Karpas-422 (cell line): Measurements from ENCODE around the gene OPA1. TPM values are rescaled to one million over a fixed set of nuclear protein-coding genes. Genes with fewer than 3 reads are reported as not detected.
A peak's percentile ranks its signal among the peaks of the same experiment; 100 is the strongest.

Experiments used
- DNase-seq: peaks from one replicate; pipeline ENCODE4 v3.0.0-alpha.2; 2015
- H2AFZ ChIP-seq: fragments of 200-600 bp; sonication (generic); 2 replicates; pipeline ENCODE4 v1.6.1; 2014; ENCODE audit warnings: antibody characterized with exemption, low read length, mixed read lengths
- H3K27ac ChIP-seq: fragments of 200-600 bp; sonication (generic); 2 replicates; pipeline ENCODE4 v1.5.1; 2014; ENCODE audit warnings: mild to moderate bottlenecking, low read length, moderate library complexity
- H3K27me3 ChIP-seq: fragments of 200-600 bp; sonication (generic); 2 replicates; pipeline ENCODE4 v1.6.1; 2014; ENCODE audit warnings: low read length, mixed read lengths
- H3K36me3 ChIP-seq: fragments of 200-600 bp; sonication (generic); 2 replicates; pipeline ENCODE4 v1.6.1; 2014; ENCODE audit warnings: low read length, mixed read lengths; ENCODE audit not compliant: insufficient read depth
- H3K4me1 ChIP-seq: fragments of 200-600 bp; sonication (generic); 2 replicates; pipeline ENCODE4 v1.6.1; 2014; ENCODE audit warnings: mild to moderate bottlenecking, low read length, mixed read lengths
- H3K4me2 ChIP-seq: fragments of 200-600 bp; sonication (generic); 2 replicates; pipeline ENCODE4 v1.6.1; 2014; ENCODE audit warnings: low read length, low read depth, mild to moderate bottlenecking; ENCODE audit not compliant: poor library complexity, severe bottlenecking
- H3K4me3 ChIP-seq: fragments of 200-600 bp; sonication (generic); 2 replicates; pipeline ENCODE4 v1.5.1; 2014; ENCODE audit warnings: mild to moderate bottlenecking, antibody characterized with exemption, low read length, mixed read lengths
- H3K79me2 ChIP-seq: fragments of 200-600 bp; sonication (generic); 2 replicates; pipeline ENCODE4 v1.6.1; 2014; ENCODE audit warnings: mild to moderate bottlenecking, low read length, mixed read lengths
- H3K9ac ChIP-seq: fragments of 200-600 bp; sonication (generic); 2 replicates; pipeline ENCODE4 v1.6.0; 2014; ENCODE audit warnings: low read length
- H3K9me2 ChIP-seq: fragments of 200-600 bp; sonication (generic), shearing (Covaris generic); replicated peaks from 2 replicates; pipeline ENCODE4 v1.6.0; 2014; ENCODE audit warnings: mild to moderate bottlenecking, low read length, moderate library complexity; ENCODE audit not compliant: insufficient read depth
- H3K9me3 ChIP-seq: fragments of 300-700, 200-600 bp; sonication (generic); 2 replicates; pipeline ENCODE4 v1.6.1; 2014; ENCODE audit warnings: low read length, mixed read lengths
- H4K20me1 ChIP-seq: fragments of 200-600 bp; sonication (generic); 2 replicates; pipeline ENCODE4 v1.6.1; 2014; ENCODE audit warnings: mild to moderate bottlenecking, antibody characterized with exemption, low read length, low read depth; ENCODE audit not compliant: insufficient read depth
- total RNA-seq: library from RNA; depleted of rRNA; stranded (reverse); fragments of >200 nt; shearing (Covaris generic); gene quantifications from 2 replicates; pipeline ENCODE4 v1.2.3, GENCODE V29; 2014; ENCODE audit warnings: low replicate concordance; rRNA removed

Gene OPA1, protein sequence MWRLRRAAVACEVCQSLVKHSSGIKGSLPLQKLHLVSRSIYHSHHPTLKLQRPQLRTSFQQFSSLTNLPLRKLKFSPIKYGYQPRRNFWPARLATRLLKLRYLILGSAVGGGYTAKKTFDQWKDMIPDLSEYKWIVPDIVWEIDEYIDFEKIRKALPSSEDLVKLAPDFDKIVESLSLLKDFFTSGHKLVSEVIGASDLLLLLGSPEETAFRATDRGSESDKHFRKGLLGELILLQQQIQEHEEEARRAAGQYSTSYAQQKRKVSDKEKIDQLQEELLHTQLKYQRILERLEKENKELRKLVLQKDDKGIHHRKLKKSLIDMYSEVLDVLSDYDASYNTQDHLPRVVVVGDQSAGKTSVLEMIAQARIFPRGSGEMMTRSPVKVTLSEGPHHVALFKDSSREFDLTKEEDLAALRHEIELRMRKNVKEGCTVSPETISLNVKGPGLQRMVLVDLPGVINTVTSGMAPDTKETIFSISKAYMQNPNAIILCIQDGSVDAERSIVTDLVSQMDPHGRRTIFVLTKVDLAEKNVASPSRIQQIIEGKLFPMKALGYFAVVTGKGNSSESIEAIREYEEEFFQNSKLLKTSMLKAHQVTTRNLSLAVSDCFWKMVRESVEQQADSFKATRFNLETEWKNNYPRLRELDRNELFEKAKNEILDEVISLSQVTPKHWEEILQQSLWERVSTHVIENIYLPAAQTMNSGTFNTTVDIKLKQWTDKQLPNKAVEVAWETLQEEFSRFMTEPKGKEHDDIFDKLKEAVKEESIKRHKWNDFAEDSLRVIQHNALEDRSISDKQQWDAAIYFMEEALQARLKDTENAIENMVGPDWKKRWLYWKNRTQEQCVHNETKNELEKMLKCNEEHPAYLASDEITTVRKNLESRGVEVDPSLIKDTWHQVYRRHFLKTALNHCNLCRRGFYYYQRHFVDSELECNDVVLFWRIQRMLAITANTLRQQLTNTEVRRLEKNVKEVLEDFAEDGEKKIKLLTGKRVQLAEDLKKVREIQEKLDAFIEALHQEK
- 96.9 and 127 TPM in 2 replicates for total RNA-seq

DNA sequence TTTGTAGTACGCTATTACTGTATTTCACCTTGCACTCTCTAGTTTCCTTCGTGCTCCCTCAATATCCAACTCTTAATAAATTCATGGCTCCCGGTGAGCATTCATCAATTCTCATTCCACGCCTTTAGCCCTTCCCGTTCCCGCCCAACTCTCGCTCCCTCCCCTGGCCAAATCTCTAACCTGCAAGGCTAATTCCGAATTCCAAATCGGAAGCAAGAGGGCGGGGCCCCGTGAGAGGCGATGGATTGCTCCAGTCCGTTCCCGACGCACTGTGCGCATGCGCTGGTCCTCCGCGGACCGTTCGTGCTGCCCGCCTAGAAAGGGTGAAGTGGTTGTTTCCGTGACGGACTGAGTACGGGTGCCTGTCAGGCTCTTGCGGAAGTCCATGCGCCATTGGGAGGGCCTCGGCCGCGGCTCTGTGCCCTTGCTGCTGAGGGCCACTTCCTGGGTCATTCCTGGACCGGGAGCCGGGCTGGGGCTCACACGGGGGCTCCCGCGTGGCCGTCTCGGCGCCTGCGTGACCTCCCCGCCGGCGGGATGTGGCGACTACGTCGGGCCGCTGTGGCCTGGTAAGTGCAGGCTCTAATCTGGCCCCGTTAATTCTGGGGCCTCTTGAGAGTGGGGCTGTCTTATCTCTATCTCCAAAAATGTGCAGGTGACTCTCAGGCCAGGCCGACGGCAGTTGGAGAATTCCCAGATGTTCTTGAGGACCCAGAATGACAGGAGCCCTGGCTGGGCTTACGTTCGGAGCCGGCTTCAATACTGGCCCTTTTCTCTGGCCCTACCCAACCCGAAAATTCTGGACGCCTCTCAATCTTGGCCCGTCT is at the start of gene OPA1:
TSS of gene OPA1 (plus strand) at position 368 of the 827 bp plus-strand sequence. CDS start at position 538, 170 bp downstream.
- H3K9me2 ChIP-seq = no peaks in the 10 kb centered on the region
- peak within 1 kb of the TSS; percentile 51 for H3K27ac ChIP-seq
- H3K4me3 ChIP-seq = peak within 1 kb of the TSS; percentile 84
- no peaks in the 10 kb centered on the region for H3K27me3 ChIP-seq
- H3K9ac ChIP-seq = peak within 1 kb of the TSS; percentile 90
- H4K20me1 ChIP-seq = peaks cover 14% of the 10 kb centered on the region
- peaks cover 30% of the 10 kb centered on the region for H3K4me1 ChIP-seq
- H3K4me2 ChIP-seq = peak within 1 kb of the TSS; percentile 91
- H2AFZ ChIP-seq = peak within 1 kb of the TSS; percentile 87
- peaks cover 67% of the 10 kb centered on the region for H3K79me2 ChIP-seq
- no peaks in the 10 kb centered on the region for H3K9me3 ChIP-seq
- H3K36me3 ChIP-seq = peaks cover 16% of the 10 kb centered on the region; the same call in 1 of the 2 replicates
- peak; percentile 100 for DNase-seq

DNA sequence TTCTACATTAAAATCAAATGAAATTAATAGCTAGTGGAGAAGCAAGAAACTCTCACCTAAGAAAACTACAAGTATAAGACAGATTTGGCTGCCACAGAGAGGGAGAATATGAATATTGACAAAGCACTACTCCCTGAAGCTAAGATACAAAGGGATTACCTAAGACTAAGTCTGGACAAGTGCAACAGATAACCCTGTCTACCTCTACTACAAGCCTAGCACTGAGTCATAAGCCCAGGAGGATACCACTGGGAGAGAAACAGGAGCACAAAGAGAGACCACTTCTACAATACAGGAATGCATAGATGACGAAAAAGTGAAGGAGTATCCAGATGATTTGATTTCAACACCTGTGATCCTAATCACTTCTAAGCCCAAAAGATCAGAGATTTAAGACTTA is 48.7 kb upstream of the OPA1 start:
- H3K4me1 ChIP-seq = peaks cover 10% of the 10 kb centered on the region
- no peaks in the 10 kb centered on the region for H3K79me2 ChIP-seq
- H3K4me2 ChIP-seq = no peak overlapping the region
- no peak overlapping the region for H3K4me3 ChIP-seq
- no peak overlapping the region for H3K9ac ChIP-seq
- no peaks in the 10 kb centered on the region for H3K27me3 ChIP-seq
- H3K27ac ChIP-seq = no peak overlapping the region
- no peaks in the 10 kb centered on the region for H4K20me1 ChIP-seq
- H3K9me3 ChIP-seq = 0 out of 2 replicates have a peak, but pooled peaks cover 3% of the 10 kb centered on the region
- no peaks in the 10 kb centered on the region for H3K9me2 ChIP-seq
- H3K36me3 ChIP-seq = no peaks in the 10 kb centered on the region; the same call in 1 of the 2 replicates
- H2AFZ ChIP-seq = no peak overlapping the region
- no peak for DNase-seq

DNA sequence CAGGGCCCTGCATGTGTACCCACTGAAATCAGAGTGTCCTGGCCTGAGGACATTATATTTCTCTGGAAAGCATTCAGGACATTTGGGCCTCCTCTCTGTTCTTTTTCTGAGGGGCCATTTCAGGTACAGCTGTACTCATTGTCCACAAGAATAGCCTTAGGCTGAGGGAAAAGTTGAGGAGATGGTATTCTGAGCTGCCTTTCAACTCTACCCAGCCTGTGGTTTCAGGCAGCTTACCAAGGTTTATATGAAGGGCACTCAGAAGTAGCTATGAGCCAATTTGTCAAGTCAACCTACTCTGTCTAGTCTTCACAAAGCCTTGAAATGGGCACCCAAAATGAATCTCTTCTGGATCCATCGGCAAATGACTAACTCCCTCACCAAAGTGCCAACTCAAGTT is 47.7 kb upstream of the OPA1 start:
- Histone ChIP-seq H4K20me1 (no peaks in the 10 kb centered on the region), H3K9me3 (0 out of 2 replicates have a peak, but pooled peaks cover 3% of the 10 kb centered on the region), H3K4me2 (no peak overlapping the region), H2AFZ (no peak overlapping the region), H3K4me3 (no peak overlapping the region), H3K9ac (no peak overlapping the region), H3K79me2 (no peaks in the 10 kb centered on the region), H3K36me3 (no peaks in the 10 kb centered on the region; the same call in 1 of the 2 replicates), H3K27ac (no peak overlapping the region), H3K9me2 (no peaks in the 10 kb centered on the region), H3K4me1 (peaks cover 10% of the 10 kb centered on the region), H3K27me3 (no peaks in the 10 kb centered on the region)
- DNase-seq = no peak

DNA sequence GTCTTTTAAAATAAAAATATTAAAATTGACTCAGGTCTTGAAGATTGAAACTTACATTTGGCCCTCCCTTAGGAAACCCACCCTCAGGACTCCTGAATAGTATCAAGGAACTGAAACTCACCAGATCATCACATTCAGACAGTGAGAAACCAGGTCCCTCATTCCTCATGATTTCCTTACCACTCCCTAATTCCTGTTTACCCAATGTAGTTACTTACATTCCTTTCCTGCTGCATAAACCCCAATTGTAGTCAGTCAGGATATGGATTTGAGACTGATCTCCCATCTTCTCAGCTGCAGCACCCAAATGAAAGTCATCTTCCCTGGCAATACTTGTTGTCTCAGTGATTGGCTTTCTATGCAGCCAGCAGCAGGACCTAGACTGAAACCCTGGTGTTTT is 46.9 kb upstream of the OPA1 start:
- H3K9me3 ChIP-seq = 0 out of 2 replicates have a peak, but pooled peaks cover 3% of the 10 kb centered on the region
- no peaks in the 10 kb centered on the region for H4K20me1 ChIP-seq
- no peak overlapping the region for H3K9ac ChIP-seq
- H3K36me3 ChIP-seq = no peaks in the 10 kb centered on the region; the same call in 1 of the 2 replicates
- no peak for DNase-seq
- H2AFZ ChIP-seq = no peak overlapping the region
- no peaks in the 10 kb centered on the region for H3K27me3 ChIP-seq
- no peak overlapping the region for H3K27ac ChIP-seq
- no peaks in the 10 kb centered on the region for H3K9me2 ChIP-seq
- H3K4me3 ChIP-seq = no peak overlapping the region
- H3K79me2 ChIP-seq = no peaks in the 10 kb centered on the region
- H3K4me1 ChIP-seq = peaks cover 10% of the 10 kb centered on the region
- no peak overlapping the region for H3K4me2 ChIP-seq

DNA sequence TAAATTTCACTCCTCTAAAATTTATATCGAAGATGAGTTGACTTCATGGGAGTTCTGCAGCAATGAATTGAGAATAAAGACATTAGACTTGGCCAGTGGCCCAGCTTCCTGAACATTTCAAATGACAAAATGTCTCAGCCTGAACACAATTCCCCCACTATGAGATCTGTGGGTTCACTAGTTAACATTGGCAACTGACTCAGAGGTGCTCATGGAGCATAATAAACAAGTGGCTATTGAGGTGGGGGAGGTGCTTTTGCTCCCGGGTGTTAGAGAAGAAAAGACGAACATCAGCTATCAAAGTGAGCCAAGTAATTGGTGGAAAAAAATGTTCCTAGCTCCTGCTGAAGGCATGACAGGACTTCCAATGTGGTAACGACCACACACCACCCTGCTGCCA is 44.6 kb upstream of the OPA1 start:
- Histone ChIP-seq H2AFZ (no peak overlapping the region), H3K9ac (no peak overlapping the region), H3K27me3 (no peaks in the 10 kb centered on the region), H3K9me2 (no peaks in the 10 kb centered on the region), H3K27ac (no peak overlapping the region), H4K20me1 (no peaks in the 10 kb centered on the region), H3K4me1 (peaks cover 13% of the 10 kb centered on the region), H3K4me2 (no peak overlapping the region), H3K4me3 (no peak overlapping the region), H3K9me3 (0 out of 2 replicates have a peak, but pooled peaks cover 3% of the 10 kb centered on the region), H3K36me3 (no peaks in the 10 kb centered on the region; the same call in 1 of the 2 replicates), H3K79me2 (no peaks in the 10 kb centered on the region)
- DNase-seq = no peak

DNA sequence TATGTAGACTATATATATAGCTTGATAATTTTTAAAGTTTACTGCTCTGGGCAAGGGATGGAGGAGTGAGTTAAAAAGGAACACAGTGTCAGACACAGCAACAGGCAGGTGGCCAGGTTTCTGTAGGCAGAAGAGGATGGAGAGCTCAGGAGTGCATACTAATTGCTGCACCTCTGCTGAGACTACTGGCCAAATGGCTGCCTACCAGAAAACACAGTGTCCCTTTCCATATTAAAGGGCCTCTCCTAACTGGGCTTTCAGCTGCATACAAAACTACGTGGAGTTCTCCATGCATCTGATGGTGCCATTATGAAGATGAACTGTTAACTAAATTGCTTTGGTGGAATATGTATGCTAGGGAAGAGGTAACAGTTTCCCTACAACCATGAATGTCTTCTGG is 40.1 kb upstream of the OPA1 start:
- no peak overlapping the region for H3K9ac ChIP-seq
- peak overlapping the region; percentile 96; the same call in 1 of the 2 replicates for H3K27ac ChIP-seq
- H3K79me2 ChIP-seq = no peaks in the 10 kb centered on the region
- no peaks in the 10 kb centered on the region for H4K20me1 ChIP-seq
- H3K4me2 ChIP-seq = peak overlapping the region; percentile 70
- no peaks in the 10 kb centered on the region for H3K9me2 ChIP-seq
- H3K36me3 ChIP-seq = no peaks in the 10 kb centered on the region
- H3K4me3 ChIP-seq = peak overlapping the region; percentile 18
- H3K27me3 ChIP-seq = no peaks in the 10 kb centered on the region
- no peak for DNase-seq
- no peaks in the 10 kb centered on the region for H3K9me3 ChIP-seq
- H3K4me1 ChIP-seq = peaks cover 56% of the 10 kb centered on the region
- H2AFZ ChIP-seq = peak overlapping the region; percentile 41; the same call in 1 of the 2 replicates

DNA sequence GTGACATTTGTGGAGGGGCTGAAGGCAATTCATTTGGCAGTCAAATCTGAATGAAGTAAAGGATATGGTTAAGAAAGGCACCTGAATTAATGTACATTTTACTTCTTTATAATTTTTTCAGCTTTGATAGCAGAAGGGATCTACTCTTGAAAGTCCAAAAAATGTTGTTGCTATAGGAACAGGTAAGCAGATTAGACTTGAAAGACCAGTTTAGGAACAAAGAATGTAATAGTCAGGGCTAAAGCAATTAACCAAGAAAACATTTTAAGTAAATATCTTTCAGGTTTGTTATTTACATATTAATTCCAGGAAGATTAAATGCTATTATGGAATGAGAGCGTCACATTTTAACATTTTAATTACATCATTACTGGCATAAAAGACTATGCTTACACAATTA is 39.4 kb upstream of the OPA1 start:
- peak overlapping the region; percentile 41 for H2AFZ ChIP-seq
- 0 out of 2 replicates have a peak overlapping the region, but pooled peaks have one; percentile 15 for H3K9ac ChIP-seq
- no peaks in the 10 kb centered on the region for H4K20me1 ChIP-seq
- H3K36me3 ChIP-seq = no peaks in the 10 kb centered on the region
- no peaks in the 10 kb centered on the region for H3K27me3 ChIP-seq
- H3K27ac ChIP-seq = peak overlapping the region; percentile 96
- peak overlapping the region; percentile 70 for H3K4me2 ChIP-seq
- H3K79me2 ChIP-seq = no peaks in the 10 kb centered on the region
- DNase-seq = peak; percentile 66
- H3K4me1 ChIP-seq = peaks cover 62% of the 10 kb centered on the region
- no peaks in the 10 kb centered on the region for H3K9me3 ChIP-seq
- peak overlapping the region; percentile 18 for H3K4me3 ChIP-seq
- no peaks in the 10 kb centered on the region for H3K9me2 ChIP-seq
